Lung microvascular endothelial cell (primary cell): ENCODE data around the gene DAAM2. TPM values are rescaled to one million over a fixed set of nuclear protein-coding genes. Genes with fewer than 3 reads are reported as not detected.
A peak's percentile ranks its signal among the peaks of the same experiment; 100 is the strongest.

Source experiments
- DNase-seq, 2 donors: peaks; one replicate each; pipeline versions ENCODE4 v3.0.0 to v3.0.0-alpha.2; 2010; ENCODE audit warnings: low read depth in 2 of 2
- total RNA-seq: library from RNA; depleted of rRNA; stranded (reverse); fragments of >200 nt; gene quantifications from 2 replicates; pipeline ENCODE4 v1.2.1, GENCODE V29; 2014

Gene DAAM2
- total RNA-seq, 1 donor from 2014 or later = 0.20 TPM

DNA sequence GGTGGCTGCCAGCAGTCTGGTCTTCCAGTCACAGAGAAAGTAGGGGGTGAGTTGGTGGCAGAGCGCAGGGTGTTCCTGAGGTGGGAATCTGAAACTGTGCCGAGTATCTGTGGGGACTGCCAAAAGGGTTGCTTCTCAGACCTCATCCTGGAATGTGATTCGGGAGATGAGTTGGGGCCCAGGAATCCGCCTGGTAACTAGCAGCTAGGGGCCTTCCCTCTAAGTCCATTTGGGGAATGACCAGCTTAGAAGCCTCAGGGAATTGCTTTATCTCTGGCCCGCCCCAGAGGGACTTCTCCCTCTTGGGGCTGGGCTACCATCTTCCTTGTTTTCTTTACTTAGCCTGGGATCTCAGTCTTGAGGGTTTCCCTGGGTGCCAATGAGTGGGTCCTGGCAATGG, 92.5 kb downstream of the DAAM2 start:
- DNase-seq = peak in 1 of 2 donors; percentile 19

DNA sequence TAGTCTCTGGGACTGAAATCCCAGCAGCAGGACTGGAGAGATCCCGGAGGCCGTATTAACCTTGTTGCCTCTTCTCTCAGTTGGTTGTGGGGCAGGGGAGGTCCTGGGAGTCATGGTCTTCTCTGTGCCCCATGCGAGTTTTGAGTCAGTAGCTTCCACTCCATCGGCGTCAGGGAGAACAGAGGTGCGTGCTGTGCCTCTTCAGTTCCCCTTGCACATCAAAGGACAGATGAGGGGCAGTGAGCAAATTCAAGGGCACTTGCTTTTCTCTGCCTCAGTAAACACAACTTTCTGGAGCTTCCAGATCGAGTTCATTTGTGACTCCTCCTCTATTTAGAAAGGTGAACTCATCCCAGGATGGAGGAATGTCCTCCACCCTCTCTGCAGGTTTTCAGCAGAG, 93.5 kb downstream of the DAAM2 start:
- DNase-seq = no peak

DNA sequence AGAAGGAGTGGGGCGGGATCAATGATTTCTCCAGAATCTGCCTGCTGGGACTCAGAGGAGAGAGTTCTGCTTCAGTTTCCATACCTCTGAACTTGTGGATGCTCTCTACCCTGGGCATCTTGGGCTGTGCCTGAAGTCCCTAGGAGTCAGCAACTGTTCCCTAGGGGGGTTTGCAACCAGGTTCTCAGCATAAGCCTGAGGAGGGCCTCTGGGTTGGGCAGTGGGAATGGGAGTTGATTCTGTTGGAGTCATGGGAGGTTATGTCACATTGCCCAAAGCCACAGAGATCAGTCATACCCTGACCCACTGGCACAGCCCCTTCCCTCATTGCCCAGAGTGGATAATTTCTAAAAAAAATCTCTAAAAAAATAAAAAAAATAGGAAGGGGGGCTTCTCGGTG, 94.7 kb downstream of the DAAM2 start:
- no peak for DNase-seq

DNA sequence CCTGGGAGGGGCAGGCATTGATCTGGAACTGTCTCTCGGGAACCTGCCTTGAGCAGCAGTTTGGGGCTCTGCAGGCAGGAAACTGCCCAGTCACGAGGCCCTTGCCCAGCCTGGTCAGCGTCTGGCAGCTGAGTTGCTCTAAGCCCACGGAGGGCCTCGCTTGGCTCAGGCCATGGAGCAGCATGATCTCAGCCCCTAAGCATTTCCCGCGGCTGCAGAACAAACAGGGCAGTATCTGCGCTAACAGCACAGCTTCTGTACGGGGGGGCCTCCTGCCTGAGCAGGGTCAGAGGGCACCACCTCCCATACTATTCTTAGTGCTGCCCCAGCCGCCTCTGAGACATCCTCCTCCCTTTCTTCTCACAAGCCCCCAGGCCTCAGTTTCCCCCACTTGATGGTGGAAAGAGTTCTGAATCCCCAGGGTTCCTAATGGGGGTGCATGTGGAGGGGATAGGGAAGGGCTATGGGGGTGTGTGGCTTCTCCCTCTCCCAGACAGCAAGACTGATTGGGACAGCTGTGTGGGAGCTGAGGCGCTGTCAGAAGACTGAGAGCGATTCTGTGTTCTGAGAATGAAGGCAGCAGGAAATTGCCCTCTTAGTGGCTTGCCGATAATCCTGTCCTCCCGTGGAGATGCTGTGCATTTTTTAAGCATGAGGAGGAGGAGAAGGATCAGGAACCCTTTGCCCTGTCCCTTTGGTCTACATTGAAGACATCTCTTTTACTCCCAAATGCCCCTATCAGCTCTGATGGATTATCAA, 95.7 kb downstream of the DAAM2 start:
- DNase-seq = peak; percentile 91 to 93

DNA sequence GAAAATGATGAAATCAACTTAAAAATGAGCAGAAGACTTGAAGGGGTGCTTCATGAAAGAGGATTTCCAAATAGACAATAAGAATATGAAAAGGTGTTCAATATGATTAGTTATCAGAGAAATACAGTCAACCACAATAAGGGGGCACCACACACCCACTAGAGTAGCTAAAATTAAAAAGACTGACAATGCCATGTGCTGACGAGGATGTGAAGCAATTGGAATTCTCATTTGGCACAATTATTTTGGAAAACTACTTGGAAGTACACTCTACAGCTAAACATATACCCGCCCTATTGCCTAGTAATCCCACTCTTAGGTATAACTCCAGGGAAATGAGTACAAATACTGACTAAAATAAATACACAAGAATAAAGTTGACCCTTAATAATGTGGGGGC, 97.1 kb downstream of the DAAM2 start:
- DNase-seq = no peak

DNA sequence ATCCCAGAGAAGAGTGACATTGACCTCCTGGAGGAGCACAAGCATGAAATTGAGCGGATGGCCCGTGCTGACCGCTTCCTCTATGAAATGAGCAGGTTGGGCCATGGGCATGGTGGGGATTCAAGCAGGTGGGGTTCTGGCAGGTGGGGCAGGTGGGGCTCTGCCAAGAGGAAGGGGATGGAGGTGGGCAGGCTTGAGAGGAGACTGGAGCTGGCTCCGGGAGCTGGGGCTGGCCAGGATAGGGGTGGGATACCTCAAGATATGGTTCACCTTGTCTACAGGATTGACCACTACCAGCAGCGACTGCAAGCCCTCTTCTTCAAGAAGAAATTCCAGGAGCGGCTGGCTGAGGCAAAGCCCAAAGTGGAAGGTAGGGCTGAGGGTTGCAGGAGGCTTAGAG, 99.2 kb downstream of the DAAM2 start:
- DNase-seq = no peak

DNA sequence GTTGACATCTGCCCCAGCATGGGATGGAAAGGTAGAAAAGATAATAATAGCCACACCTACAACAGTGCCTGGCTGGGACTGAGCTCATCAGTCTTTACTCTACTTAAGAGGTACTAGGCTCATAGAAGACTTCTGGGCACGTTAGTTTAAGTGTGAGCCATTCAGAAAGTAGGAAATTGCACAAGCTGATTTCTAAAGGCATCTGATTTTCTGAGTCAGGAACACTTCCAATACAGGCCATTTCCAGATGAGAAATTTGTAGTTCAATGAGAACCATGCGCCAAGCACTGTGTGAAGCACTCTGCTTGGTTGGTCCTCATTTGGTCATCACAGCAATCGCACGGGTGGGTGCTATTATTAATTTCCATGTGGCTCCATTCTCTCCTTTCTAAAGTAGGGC, 99.8 kb downstream of the DAAM2 start:
- no peak for DNase-seq

DNA sequence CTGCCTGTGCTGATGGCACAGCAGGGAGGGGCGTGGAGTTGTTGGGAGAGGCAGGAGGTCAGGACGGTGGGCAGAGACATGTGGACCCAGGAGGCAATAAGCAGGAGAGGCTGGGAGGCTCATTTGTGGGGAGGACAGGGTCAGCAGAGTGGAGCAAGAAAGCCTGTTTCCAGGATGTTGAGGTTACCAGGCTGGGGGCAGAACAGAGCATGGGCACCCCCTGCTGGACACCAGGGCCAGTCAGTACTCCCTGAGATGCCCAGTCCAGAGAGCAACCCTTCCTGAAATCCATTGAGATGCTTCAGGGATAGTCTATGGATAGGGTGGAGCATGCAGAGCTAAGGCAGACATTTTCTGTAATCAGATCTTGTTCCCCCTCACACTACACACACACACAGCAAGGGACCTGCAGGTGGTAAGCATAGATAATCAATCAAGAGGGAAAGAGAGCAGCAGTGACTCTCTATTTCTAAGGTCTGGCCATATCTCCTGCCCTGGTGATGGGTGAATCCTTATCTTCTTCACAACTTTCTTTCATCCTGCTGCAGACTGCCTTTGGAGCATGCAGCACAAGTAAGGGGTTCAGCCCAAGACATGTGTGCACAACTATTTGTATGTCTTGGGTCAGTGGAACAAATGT, 100.4 kb downstream of the DAAM2 start:
- peak; percentile 78 to 84 for DNase-seq

DNA sequence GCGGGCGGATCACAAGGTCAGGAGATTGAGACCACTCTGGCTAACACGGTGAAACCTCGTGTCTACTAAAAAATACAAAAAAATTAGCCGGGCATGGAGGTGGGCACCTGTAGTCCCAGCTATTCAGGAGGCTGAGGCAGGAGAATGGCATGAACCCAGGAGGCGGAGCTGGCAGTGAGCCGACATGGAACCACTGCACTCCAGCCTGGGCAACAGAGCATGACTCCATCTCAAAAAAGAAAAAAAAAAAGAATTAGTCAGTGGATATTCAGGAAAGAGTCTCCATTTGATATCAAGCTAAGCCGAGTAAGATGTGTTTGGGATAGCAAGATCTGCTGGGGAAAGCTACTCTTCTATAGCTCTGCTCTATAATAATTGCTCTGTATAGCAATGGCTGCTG, 101.1 kb downstream of the DAAM2 start:
- DNase-seq = no peak

DNA sequence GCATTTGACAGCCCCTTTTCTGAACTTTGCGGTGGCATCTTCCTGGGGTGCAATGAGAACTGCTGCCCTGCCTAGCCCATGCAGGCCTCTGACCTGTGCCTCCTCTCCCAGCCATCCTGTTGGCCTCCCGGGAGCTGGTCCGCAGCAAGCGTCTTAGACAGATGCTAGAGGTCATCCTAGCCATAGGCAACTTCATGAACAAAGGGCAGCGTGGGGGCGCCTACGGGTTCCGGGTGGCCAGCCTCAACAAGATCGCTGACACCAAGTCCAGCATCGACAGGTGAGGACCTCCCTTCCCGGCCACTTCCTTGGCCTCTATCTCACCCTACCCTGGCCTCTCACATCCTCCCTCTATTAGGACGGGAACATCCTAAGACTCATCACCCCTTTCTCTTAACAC, 104.5 kb downstream of the DAAM2 start:
- no peak for DNase-seq

DNA sequence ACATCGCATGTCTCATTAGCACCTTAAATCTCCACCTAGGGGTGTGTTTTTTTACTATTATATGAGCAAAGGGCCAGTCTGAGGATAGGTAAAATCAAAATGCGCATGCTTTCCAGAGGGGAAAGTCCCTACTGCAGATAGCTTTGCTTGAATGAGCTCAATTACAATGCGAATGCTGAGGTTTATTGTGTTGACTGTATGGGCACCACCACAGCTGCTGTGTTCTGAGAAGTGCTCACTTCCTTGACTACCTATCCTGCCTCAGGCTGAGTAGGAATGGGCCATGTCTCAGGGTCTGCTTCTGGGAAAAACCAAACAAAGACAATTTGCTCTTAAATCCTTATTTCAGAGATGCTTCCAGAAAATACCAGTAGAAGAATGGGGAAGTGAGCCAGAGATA, 105.5 kb downstream of the DAAM2 start:
- no peak for DNase-seq

DNA sequence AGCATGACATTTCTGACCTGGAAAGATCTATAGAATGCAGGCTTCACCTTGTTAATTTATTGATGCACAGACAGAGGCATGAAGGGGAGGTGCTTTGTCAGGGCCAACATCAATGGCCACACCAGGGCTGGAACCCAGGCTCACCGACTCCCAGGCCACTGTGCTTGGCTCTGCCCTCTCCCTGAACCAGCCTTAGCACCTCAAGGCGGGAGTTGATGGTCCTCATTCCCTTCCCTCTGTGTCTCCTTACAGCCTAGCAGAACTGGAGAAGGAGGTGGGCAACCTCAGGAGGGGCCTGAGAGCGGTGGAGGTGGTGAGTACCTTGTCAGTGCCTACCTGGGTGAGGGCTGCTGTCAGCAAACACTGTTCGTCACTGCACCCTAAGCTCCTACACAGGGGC, 106.4 kb downstream of the DAAM2 start:
- DNase-seq = no peak

DNA sequence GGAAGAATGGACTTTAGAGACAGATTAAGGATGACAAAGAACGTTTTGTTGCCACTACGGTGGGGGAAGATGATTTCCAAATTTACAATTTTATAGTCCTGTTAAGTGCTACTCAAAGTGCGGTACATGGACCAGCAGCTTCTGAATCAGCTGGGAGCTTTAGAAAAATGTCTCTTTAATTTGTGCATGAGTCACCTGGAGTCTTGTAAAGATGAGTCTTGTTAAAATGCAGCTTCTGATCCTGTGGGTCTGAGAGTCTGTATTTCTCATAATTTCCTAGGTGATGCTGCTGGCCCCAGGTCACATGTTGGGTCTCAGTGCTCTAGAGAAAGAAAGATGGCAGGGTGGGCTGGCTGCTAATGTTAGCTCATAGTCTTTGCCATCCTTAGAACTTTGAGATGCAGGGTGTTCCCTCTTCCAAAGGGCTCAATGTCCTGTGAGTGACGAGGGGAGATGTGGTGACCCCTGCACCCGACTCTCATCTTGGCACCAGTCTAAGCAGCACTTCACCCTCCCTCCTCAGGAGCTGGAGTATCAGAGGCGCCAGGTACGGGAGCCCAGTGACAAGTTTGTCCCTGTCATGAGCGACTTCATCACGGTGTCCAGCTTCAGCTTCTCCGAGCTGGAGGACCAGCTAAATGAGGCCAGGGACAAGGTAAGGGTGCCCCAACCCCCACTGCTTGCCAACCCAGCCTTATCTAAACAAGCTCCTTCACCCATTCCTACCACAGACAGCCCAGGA, 107.5 kb downstream of the DAAM2 start:
- DNase-seq = no peak

DNA sequence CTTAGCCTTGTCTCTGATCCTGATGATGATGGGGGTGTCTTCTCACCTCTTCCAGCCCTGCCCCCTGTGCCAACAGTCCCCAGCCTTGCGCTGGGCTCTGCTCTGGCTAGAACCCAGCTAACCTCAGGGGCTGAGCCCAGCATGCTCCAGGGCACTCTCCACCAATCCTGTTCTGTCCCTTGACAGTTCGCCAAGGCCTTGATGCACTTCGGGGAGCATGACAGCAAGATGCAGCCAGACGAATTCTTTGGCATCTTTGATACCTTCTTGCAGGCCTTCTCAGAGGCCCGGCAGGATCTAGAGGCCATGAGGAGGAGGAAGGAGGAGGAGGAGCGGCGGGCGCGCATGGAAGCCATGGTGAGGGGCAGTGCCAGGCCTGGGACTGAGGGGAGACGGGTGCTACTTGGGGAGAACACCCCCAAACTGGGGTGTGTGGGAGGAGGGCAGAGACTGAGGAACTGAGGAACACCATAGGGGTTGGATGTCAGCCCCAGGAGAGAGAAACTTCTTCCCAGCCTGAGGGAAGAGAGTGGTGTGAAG, 109.0 kb downstream of the DAAM2 start:
- no peak for DNase-seq

DNA sequence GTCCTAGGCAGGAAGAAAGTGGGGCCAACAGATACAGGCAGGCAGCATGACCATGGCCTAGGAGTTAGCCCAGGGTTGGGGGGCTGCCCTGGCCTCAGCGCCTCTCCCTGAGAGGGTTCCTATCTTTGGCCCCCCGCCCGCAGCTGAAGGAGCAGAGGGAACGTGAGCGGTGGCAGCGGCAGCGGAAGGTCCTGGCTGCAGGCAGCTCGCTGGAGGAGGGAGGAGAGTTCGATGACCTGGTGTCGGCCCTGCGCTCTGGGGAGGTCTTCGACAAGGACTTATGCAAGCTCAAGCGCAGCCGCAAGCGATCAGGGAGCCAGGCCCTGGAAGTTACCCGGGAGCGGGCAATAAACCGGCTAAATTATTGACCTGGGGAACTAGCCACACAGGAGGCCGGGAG, 109.5 kb downstream of the DAAM2 start:
- no peak for DNase-seq

DNA sequence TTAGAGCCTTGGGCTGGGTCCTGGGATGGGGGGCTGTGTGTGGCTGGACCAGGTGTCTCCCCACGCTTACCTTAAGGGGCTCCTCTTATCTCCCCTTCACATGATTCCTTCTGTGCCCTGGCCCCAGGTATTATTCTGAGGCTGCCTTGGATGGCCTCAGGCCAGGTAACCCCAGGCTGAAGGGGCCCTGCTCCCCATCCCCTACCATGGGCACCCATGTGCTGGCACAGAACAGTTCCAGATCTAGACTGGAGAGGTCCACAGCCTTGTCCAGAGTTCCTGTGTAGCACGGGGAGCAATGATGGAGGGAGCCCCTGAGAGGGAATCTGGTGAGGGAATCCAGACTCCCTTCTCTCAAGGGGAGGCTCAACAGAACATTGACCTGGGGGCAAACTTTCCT, 110.0 kb downstream of the DAAM2 start:
- no peak for DNase-seq

DNA sequence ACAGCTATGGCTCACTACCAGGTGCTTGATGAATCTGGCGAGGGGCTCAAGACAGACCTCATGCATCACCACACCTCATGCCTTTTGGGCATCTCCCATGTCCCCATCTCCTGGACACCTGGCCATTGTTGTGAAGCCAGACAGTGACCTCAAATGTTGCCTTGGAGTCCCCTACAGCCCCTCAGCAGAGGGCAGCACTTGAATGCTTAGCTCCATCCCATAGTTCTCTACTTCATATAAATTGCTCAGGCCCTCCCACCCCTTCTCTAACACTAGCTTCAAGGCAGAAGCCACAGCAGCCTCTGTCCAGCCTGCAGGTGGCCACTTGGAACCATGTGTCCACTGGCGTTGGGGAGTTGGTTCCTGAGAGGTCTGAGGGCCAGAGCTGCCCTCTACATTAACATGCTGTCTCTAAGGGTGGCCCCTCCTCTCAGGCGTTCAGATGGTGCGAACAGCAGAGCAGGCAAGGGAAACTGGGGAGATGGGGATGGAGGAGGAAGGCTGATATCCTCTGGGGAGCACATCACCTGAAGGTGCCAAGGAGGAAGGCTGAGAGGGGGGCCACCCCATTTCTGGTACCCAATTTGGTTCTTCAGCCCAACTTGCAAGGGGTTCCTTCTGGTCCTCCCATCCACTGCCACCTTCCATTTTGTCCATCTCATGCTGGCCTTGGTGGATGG, 110.8 kb downstream of the DAAM2 start:
- DNase-seq = no peak

DNA sequence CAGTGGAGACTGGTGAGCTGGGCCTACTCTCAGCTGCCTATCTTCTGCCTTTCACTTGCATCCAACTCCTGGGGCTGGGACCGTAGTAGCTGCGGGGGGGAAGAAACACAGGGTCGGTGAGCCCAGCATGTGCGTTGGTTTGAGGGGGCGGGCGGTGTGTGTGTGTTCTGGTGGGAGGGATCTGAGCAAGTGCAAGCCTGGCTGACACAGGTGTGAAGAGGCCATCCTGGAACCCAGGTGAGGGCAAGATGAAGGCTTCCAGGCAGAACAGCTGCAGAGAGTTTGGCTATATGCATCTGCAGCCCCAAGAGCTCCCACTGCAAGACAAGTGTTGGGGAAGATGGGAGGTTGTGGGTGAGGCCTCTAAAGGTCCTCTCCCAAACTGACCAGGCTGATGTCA, 111.5 kb downstream of the DAAM2 start:
- no peak for DNase-seq

DNA sequence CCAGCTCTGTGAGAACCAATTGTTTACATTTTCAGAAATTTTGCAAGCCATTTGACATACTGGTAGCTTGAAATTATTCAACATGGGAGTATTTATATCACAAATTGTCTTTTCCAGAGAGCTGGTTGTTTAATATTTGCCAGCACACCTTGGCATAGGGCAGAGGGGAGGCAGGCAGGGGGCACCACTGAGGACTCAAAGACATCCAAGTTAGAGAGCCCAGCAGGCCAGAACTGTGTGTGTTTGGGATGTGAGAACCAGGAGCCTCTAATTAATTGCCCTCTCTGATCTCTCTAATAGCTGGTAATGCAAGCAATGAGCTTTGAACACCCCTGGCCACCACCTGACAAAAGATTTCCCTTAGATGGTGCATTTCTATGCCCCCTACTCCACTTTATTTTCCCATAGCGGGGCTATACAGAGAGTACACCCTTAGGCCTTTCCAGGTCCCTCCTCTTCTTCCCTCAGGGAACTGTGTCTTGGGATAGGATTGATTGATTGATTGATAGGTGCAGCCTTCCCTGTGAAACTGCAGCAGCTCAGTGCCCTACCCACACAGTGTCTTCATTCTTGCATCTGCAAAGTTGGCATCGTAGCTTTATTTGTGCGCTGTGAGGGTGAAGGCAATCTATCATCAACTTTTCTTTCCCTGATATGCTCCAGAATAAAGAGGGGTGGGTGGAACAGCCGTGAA, 112.9 kb downstream of the DAAM2 start:
- DNase-seq = no peak

DNA sequence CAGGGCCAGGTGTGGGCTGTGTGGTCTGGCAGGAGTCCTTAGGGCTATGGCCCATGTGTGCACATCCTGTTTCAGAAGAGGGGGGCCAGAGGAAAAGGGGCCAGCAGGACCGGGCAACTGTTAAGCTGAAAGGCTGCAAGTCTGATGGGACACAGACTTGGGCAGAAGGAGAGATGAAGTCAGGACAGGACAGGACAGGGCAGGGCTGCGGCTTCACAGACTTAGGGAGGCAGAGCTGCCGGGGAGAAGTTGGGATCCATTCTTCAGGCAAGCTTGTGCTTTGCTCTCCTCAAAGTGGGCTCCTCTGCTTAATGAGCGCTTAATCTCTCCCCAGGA, 113.4 kb downstream of the DAAM2 start:
- DNase-seq = no peak

DNA sequence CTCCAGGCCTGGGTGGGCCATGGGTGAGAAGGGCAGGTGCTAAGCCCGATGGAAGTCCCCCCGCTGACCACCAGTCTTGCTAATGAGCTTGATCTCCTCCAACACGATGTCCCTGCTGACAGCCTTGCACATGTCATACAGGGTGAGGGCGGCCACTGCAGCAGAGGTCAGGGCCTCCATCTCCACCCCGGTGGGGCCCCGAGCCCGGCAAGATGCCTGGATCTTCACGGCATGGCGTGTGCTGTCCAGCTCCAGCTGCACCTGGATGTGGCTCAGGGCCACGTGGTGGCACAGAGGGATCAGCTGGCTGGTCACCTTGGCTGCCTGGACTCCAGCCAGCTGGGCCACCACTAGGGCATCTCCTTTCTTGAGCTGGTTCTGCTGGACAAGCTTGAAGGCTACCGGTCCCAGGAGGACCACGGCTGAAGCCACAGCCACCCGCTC, 114.2 kb downstream of the DAAM2 start:
- no peak for DNase-seq
